Mucosa of descending colon (tissue), 3 donors: ENCODE data around the gene HPSE2. TPM values are rescaled to one million over a fixed set of nuclear protein-coding genes. Genes with fewer than 3 reads are reported as not detected.

ENCODE experiments used
- ATAC-seq: fragments of 200-7000 bp; cut with Tn5 transposase; one replicate; pipeline ENCODE4 v1.9.1; 2020; ENCODE audit warnings: mild to moderate bottlenecking, moderate library complexity
- DNase-seq, 3 donors: peaks; one replicate each; pipeline ENCODE4 v3.0.0-alpha.2; 2020
- H3K36me3 ChIP-seq: fragments of 200-600 bp; one replicate; pipeline ENCODE4 v1.8.0; 2021; ENCODE audit warnings: low read depth, mild to moderate bottlenecking
- H3K4me1 ChIP-seq: fragments of 200-600 bp; one replicate; pipeline ENCODE4 v1.8.0; 2021; ENCODE audit warnings: low read depth, mild to moderate bottlenecking
- H3K4me3 ChIP-seq: fragments of 200-600 bp; one replicate; pipeline ENCODE4 v1.8.0; 2021; ENCODE audit warnings: mild to moderate bottlenecking
- H3K9me3 ChIP-seq: fragments of 200-600 bp; one replicate; pipeline ENCODE4 v1.8.0; 2021; ENCODE audit warnings: mild to moderate bottlenecking
- intact Hi-C, 2 donors: fragments of 100-400 bp; cut with DNase I in 1 of 2; cut with micrococcal nuclease in 1 of 2; formaldehyde crosslinking; loops; one replicate each; pipeline versions ENCODE4 v1.11.0 to v1.11.1; 2022; cut with DNase I, micrococcal nuclease
- total RNA-seq, 3 donors: library from RNA; stranded (reverse); fragmentation: NEBNext Ultra II Directional in 2 of 3; extraction: Animal tissue kit (Norgen Biotek cat#: 25700) in 2 of 3; gene quantifications; one replicate each; pipeline versions ENCODE4 v1.2.1 to v1.2.4, GENCODE V29; 2021 to 2023
- TF ChIP-seq, protein P1 (sequence below): fragments of 200-600 bp; IDR thresholded peaks from one replicate; pipeline ENCODE4 v1.8.0; 2022; ENCODE audit warnings: antibody characterized with exemption, mild to moderate bottlenecking
- donor health status: DM: no; HTN: no; CAD: no; lungs with moderate emphysema.
- donor health status: DM: no; HTN: no; CAD: no.
- donor health status: DM: no; HTN: yes; CAD: no.

The HPSE2 gene
- total RNA-seq, 3 donors from 2014 or later = 1.3 to 3.7 (median 2.4) TPM

DNA sequence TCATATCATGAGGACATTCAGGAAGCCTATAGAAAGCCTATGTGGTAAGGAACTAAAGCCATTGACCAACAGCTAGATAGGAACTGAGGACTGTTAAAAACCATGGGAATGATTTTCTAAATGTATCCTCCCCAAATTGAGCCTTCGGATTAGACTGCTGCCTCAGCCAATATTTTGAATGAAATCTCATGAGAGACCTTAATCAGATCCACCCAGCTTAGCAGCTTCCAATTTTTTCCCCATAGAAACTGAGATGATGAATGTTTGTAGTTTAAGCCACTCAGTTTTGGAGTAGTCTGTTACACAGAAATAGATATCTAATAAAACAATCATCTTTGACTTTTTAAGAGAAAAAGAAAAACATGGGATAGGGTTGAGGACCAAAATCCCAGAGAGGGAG lies 292.0 kb downstream of the HPSE2 start:
- intact Hi-C loops = no loop called here
- Histone ChIP-seq H3K4me3 (no peak overlapping the region), H3K36me3 (no peaks in the 10 kb centered on the region), H3K9me3 (no peaks in the 10 kb centered on the region), H3K4me1 (no peaks in the 10 kb centered on the region)
- ATAC-seq (no peak), DNase-seq (no peak)
- TF ChIP-seq, protein P1, sequence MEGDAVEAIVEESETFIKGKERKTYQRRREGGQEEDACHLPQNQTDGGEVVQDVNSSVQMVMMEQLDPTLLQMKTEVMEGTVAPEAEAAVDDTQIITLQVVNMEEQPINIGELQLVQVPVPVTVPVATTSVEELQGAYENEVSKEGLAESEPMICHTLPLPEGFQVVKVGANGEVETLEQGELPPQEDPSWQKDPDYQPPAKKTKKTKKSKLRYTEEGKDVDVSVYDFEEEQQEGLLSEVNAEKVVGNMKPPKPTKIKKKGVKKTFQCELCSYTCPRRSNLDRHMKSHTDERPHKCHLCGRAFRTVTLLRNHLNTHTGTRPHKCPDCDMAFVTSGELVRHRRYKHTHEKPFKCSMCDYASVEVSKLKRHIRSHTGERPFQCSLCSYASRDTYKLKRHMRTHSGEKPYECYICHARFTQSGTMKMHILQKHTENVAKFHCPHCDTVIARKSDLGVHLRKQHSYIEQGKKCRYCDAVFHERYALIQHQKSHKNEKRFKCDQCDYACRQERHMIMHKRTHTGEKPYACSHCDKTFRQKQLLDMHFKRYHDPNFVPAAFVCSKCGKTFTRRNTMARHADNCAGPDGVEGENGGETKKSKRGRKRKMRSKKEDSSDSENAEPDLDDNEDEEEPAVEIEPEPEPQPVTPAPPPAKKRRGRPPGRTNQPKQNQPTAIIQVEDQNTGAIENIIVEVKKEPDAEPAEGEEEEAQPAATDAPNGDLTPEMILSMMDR = no peak

DNA sequence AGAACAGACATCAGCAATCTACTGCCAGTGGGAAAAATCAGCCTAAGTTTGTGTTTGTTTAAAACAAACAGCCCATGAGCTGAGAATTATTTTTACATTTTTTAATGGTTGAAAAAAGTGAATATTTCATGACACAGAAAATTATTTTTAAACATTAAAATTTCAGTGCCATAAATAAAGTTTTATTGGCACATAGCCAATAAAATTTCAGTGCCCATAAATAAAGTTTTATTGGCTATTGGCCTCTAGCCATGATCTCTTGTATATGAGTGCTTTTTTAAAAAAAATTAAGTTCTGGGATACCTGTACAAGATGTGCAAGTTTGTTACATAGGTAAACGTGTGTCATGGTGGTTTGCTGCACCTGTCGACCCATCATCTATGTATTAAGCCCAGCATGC lies 305.9 kb downstream of the HPSE2 start:
- no peak overlapping the region for H3K4me3 ChIP-seq
- TF ChIP-seq, protein P1 = no peak
- ATAC-seq = no peak
- no peaks in the 10 kb centered on the region for H3K36me3 ChIP-seq
- DNase-seq = no peak
- H3K9me3 ChIP-seq = no peaks in the 10 kb centered on the region
- H3K4me1 ChIP-seq = no peaks in the 10 kb centered on the region
- intact Hi-C loops = no loop called here

DNA sequence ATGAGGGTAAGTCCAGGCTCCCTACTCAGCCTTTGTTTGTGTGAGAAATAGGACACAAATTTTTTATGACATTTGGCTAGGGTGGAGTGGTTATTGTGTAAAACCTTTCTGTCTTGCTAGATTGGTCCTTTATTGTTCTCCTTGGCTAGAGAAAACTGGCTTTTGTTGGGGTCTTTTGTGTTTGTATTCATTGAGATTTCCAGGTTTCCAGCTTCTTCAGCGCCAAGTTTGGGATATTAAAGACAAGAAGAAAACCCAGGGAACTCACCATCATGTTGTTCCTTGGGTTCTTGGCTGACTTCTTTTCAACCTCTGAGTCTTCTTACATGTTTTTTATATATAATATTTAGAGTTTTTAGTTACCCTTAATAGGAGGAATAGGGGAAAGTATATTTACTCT lies 310.0 kb downstream of the HPSE2 start:
- H3K36me3 ChIP-seq = no peaks in the 10 kb centered on the region

DNA sequence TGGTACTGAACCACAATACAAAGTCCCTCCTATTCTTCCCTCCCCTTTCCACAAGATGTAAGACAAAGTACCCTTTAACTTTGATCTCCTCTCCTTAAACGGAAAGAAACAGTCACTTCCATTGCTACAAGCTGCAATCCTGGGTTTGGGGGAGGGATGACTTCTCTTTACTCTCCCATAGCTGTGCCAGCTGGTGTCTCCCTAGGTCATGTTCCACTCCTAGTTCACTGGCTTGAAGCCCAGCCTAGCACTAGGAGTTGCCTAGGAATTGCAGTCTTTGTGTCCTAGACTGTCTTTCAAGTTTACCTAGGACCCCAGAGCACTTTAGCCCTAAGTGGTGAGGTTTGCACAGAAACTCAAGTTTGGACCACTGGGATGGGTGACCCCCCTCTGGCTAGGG lies 311.1 kb downstream of the HPSE2 start:
- Histone ChIP-seq H3K4me1 (no peaks in the 10 kb centered on the region), H3K36me3 (no peaks in the 10 kb centered on the region), H3K4me3 (no peak overlapping the region), H3K9me3 (no peaks in the 10 kb centered on the region)
- ATAC-seq = no peak
- DNase-seq = no peak
- intact Hi-C loops = no loop called here
- TF ChIP-seq, protein P1 = no peak

More for the DNA sequence above, 310.0 kb downstream of the HPSE2 start:
- Histone ChIP-seq H3K4me1 (no peaks in the 10 kb centered on the region), H3K9me3 (no peaks in the 10 kb centered on the region), H3K4me3 (no peak overlapping the region)
- TF ChIP-seq, protein P1 = no peak
- intact Hi-C loops = no loop called here
- DNase-seq = no peak
- ATAC-seq = no peak

DNA sequence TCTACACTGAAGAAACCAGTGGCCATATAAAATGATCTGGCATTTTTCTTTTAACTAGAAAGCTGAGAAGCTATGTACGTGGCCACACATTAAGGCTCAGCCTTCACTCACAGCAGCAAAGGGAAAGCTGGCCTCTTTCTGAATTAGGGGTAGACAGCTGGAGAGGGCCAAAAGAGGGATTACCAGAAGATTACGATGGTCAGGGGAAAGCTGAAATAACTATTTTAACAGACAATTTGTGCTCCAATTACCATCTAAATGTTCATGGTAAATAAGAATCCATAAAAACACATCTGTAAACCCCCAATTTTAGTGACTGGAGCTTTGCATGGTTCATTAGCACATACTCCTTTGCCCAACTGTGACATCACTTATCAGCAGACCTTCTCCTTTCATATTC lies 314.3 kb downstream of the HPSE2 start:
- Histone ChIP-seq H3K4me3 (no peak overlapping the region), H3K9me3 (no peaks in the 10 kb centered on the region), H3K4me1 (no peaks in the 10 kb centered on the region), H3K36me3 (no peaks in the 10 kb centered on the region)
- intact Hi-C loops = no loop called here
- TF ChIP-seq, protein P1 = no peak
- DNase-seq = no peak
- ATAC-seq = no peak

DNA sequence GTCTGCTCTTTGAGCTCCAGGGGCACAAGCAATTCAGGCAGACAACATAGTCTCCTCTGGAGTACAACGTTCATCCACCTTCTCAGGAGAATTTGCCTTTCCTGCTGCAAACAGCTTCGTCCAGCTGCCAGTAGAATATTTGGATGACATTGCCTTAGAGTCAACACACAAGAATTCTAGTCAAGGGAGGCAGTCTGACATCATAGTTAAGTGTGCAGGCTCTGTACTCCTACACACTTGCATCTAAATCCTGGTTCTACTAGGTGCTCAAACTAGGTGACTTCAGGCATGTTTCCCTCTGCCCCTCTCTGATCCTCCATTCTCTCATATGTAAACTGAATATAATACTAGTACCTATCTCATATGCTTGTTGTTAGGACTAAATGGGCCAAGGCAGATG lies 314.8 kb downstream of the HPSE2 start:
- TF ChIP-seq, protein P1 = no peak
- ATAC-seq = peak; percentile 23
- intact Hi-C loops = no loop called here

More for the DNA sequence above, 314.8 kb downstream of the HPSE2 start:
- H3K4me1 ChIP-seq = no peaks in the 10 kb centered on the region
- no peaks in the 10 kb centered on the region for H3K9me3 ChIP-seq
- peak in 1 of 3 donors; percentile 11 for DNase-seq
- H3K4me3 ChIP-seq = no peak overlapping the region
- no peaks in the 10 kb centered on the region for H3K36me3 ChIP-seq
